WTC11 (cell line): ENCODE data around the gene CDCA7. TPM values are rescaled to one million over a fixed set of nuclear protein-coding genes. Genes with fewer than 3 reads are reported as not detected.

ENCODE experiments used
- ATAC-seq: fragments of 200-7000 bp; cut with Tn5 transposase; 2 replicates; pipeline ENCODE4 v1.10.0; 2021; ENCODE audit warnings: mild to moderate bottlenecking, moderate library complexity
- CTCF ChIA-PET: fragments of 300-600 bp; sonication (Branson Sonifier 250); formaldehyde crosslinking; loops from one replicate; lab custom pipeline; 2021; ENCODE audit warnings: antibody characterized with exemption; lab: Charles Lee
- POLR2A ChIA-PET: fragments of 350-600 bp; sonication (Branson Sonifier 250); formaldehyde crosslinking; loops from one replicate; lab custom pipeline; 2021; ENCODE audit warnings: antibody characterized with exemption; lab: Charles Lee
- DNase-seq: peaks from one replicate; pipeline ENCODE4 v3.0.0; 2021; ENCODE audit warnings: low spot score
- H3K27ac Mint-ChIP-seq: 2 replicates; pipeline ENCODE4 v1.8.0; 2021; ENCODE audit warnings: mixed read lengths
- H3K27me3 Mint-ChIP-seq: 2 replicates; pipeline ENCODE4 v1.8.0; 2021; ENCODE audit warnings: low read depth, mild to moderate bottlenecking, moderate library complexity, mixed read lengths
- H3K36me3 Mint-ChIP-seq: 2 replicates; pipeline ENCODE4 v1.8.0; 2021; ENCODE audit warnings: mixed read lengths
- H3K4me1 Mint-ChIP-seq: 2 replicates; pipeline ENCODE4 v1.8.0; 2022; ENCODE audit warnings: mixed read lengths
- H3K4me3 Mint-ChIP-seq: 2 replicates; pipeline ENCODE4 v1.8.0; 2021; ENCODE audit warnings: mild to moderate bottlenecking, moderate library complexity, mixed read lengths
- H3K9me3 Mint-ChIP-seq: 2 replicates; pipeline ENCODE4 v1.8.0; 2021; ENCODE audit warnings: mixed read lengths
- CREB1 ChIP-seq: sonication (generic); formaldehyde crosslinking; IDR thresholded peaks from 2 replicates; pipeline ENCODE4 v1.8.0; 2023; ENCODE audit warnings: mild to moderate bottlenecking, missing genetic modification reagents
- ESRRA ChIP-seq: sonication (generic); formaldehyde crosslinking; IDR thresholded peaks from 2 replicates; pipeline ENCODE4 v1.8.1; 2022; ENCODE audit warnings: mild to moderate bottlenecking, missing genetic modification reagents, borderline replicate concordance
- GABPB1 ChIP-seq: sonication (generic); formaldehyde crosslinking; IDR thresholded peaks from 2 replicates; pipeline ENCODE4 v1.8.1; 2023; ENCODE audit warnings: mild to moderate bottlenecking, missing genetic modification reagents
- HMGA2 ChIP-seq: fragments of 250-450 bp; sonication (Bioruptor Pico); IDR thresholded peaks from 2 replicates; pipeline ENCODE4 v1.4.0; 2021; ENCODE audit warnings: mild to moderate bottlenecking, moderate library complexity
- JAZF1 ChIP-seq: fragments of 250-450 bp; sonication (Bioruptor Pico); IDR thresholded peaks from 2 replicates; pipeline ENCODE4 v1.9.0; 2021; ENCODE audit warnings: moderate library complexity, mild to moderate bottlenecking, inconsistent platforms
- JUN ChIP-seq: sonication (generic); formaldehyde crosslinking; IDR thresholded peaks from 2 replicates; pipeline ENCODE4 v1.8.0; 2023; ENCODE audit warnings: mild to moderate bottlenecking, missing genetic modification reagents
- MXD4 ChIP-seq: fragments of 250-450 bp; sonication (Bioruptor Pico); IDR thresholded peaks from 2 replicates; pipeline ENCODE4 v1.8.0; 2021; ENCODE audit warnings: mild to moderate bottlenecking, moderate library complexity, borderline replicate concordance
- NR2C2 ChIP-seq: sonication (generic); formaldehyde crosslinking; IDR thresholded peaks from 2 replicates; pipeline ENCODE4 v1.8.0; 2022; ENCODE audit warnings: mild to moderate bottlenecking, missing genetic modification reagents
- NR3C1 ChIP-seq: sonication (generic); formaldehyde crosslinking; conservative IDR thresholded peaks from 2 replicates; pipeline ENCODE4 v1.8.1; 2023; ENCODE audit warnings: low read depth, mild to moderate bottlenecking, missing genetic modification reagents
- ZNF232 ChIP-seq: sonication (generic); formaldehyde crosslinking; IDR thresholded peaks from 2 replicates; pipeline ENCODE4 v1.8.0; 2022; ENCODE audit warnings: mild to moderate bottlenecking, missing genetic modification reagents
- ZNF317 ChIP-seq: sonication (generic); formaldehyde crosslinking; IDR thresholded peaks from 2 replicates; pipeline ENCODE4 v1.8.1; 2023; ENCODE audit warnings: low read depth, mild to moderate bottlenecking, moderate library complexity, missing genetic modification reagents, borderline replicate concordance
- ZNF423 ChIP-seq: fragments of 250-450 bp; sonication (Bioruptor Pico); IDR thresholded peaks from 2 replicates; pipeline ENCODE4 v2.1.2; 2022; ENCODE audit warnings: mild to moderate bottlenecking, moderate library complexity
- total RNA-seq: library from RNA; stranded (reverse); gene quantifications from 3 replicates; pipeline ENCODE4 v1.2.3, GENCODE V29; 2021
- TF ChIP-seq, protein P1 (sequence below): sonication (generic); formaldehyde crosslinking; IDR thresholded peaks from 2 replicates; pipeline ENCODE4 v1.8.1; 2023; ENCODE audit warnings: mild to moderate bottlenecking, missing genetic modification reagents, moderate library complexity
- TF ChIP-seq, protein P2 (sequence below): sonication (generic); formaldehyde crosslinking; IDR thresholded peaks from 2 replicates; pipeline ENCODE4 v1.8.0; 2023; ENCODE audit warnings: mild to moderate bottlenecking, missing genetic modification reagents
- TF ChIP-seq, protein P3 (sequence below): sonication (generic); formaldehyde crosslinking; IDR thresholded peaks from 2 replicates; pipeline ENCODE4 v1.8.0; 2022; ENCODE audit warnings: mild to moderate bottlenecking, missing genetic modification reagents
- TF ChIP-seq, protein P4 (sequence below): sonication (generic); formaldehyde crosslinking; IDR thresholded peaks from 2 replicates; pipeline ENCODE4 v1.8.0; 2022; ENCODE audit warnings: mild to moderate bottlenecking, missing genetic modification reagents
- TF ChIP-seq, protein P5 (sequence below): sonication (generic); formaldehyde crosslinking; IDR thresholded peaks from 2 replicates; pipeline ENCODE4 v1.8.1; 2023; ENCODE audit warnings: mild to moderate bottlenecking, missing genetic modification reagents, moderate library complexity
- TF ChIP-seq, protein P6 (sequence below): sonication (generic); formaldehyde crosslinking; IDR thresholded peaks from 2 replicates; pipeline ENCODE4 v1.8.0; 2023; ENCODE audit warnings: missing genetic modification reagents, mild to moderate bottlenecking, borderline replicate concordance
- TF ChIP-seq, protein P7 (sequence below): sonication (generic); formaldehyde crosslinking; IDR thresholded peaks from 2 replicates; pipeline ENCODE4 v1.8.0; 2022; ENCODE audit warnings: mild to moderate bottlenecking, missing genetic modification reagents

CDCA7 gene
- total RNA-seq, 1 experiment from 2014 or later, result 79.7 TPM

DNA sequence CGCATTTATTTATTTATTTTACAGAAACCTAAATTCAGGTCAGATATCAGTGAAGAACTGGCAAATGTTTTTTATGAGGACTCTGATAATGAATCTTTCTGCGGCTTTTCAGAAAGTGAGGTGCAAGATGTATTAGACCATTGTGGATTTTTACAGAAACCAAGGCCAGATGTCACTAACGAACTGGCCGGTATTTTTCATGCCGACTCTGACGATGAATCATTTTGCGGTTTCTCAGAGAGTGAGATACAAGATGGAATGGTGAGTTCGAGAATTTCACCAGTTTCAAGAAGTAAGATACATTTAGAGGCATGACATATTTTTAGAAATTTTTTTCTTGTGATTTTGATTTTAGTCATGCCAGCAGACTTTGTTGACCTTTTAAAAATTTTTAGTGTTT lies 4.6 kb downstream of the CDCA7 start (continued):
- TF ChIP-seq, protein P1, sequence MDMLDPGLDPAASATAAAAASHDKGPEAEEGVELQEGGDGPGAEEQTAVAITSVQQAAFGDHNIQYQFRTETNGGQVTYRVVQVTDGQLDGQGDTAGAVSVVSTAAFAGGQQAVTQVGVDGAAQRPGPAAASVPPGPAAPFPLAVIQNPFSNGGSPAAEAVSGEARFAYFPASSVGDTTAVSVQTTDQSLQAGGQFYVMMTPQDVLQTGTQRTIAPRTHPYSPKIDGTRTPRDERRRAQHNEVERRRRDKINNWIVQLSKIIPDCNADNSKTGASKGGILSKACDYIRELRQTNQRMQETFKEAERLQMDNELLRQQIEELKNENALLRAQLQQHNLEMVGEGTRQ (CRISPR knock-in tag), result no peak
- TF ChIP-seq ZNF232 (no peak), CREB1 (CRISPR knock-in tag) (no peak), ESRRA (CRISPR knock-in tag) (no peak), NR2C2 (CRISPR knock-in tag) (no peak)
- TF ChIP-seq, protein P2, sequence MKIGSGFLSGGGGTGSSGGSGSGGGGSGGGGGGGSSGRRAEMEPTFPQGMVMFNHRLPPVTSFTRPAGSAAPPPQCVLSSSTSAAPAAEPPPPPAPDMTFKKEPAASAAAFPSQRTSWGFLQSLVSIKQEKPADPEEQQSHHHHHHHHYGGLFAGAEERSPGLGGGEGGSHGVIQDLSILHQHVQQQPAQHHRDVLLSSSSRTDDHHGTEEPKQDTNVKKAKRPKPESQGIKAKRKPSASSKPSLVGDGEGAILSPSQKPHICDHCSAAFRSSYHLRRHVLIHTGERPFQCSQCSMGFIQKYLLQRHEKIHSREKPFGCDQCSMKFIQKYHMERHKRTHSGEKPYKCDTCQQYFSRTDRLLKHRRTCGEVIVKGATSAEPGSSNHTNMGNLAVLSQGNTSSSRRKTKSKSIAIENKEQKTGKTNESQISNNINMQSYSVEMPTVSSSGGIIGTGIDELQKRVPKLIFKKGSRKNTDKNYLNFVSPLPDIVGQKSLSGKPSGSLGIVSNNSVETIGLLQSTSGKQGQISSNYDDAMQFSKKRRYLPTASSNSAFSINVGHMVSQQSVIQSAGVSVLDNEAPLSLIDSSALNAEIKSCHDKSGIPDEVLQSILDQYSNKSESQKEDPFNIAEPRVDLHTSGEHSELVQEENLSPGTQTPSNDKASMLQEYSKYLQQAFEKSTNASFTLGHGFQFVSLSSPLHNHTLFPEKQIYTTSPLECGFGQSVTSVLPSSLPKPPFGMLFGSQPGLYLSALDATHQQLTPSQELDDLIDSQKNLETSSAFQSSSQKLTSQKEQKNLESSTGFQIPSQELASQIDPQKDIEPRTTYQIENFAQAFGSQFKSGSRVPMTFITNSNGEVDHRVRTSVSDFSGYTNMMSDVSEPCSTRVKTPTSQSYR (CRISPR knock-in tag), result no peak
- TF ChIP-seq, protein P3, sequence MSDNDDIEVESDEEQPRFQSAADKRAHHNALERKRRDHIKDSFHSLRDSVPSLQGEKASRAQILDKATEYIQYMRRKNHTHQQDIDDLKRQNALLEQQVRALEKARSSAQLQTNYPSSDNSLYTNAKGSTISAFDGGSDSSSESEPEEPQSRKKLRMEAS, result no peak

DNA sequence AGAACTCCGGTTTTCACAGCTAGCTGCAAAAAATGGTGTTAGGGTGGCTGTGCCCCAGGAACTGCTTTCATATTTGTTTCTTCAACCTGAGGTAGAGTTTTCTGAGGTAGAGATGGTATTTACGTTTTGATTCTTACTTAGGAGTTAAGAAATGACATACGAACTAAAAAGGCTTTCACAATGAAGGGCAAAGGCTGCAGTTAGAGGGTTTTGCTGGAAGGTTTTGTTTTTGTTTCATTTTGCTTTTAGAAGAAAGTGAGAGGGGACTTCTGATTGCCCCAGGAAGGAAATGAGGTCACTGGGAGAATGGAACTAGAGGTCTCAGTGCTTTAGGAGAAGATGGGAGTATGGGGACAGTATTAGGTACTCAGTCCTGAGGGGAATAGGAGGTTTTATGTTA lies 15.5 kb downstream of the CDCA7 start:
- ATAC-seq (no peak), DNase-seq (no peak)
- POLR2A ChIA-PET, result no interaction called here
- Mint-ChIP-seq H3K4me1 (peaks cover 10% of the 10 kb centered on the region), H3K9me3 (no peaks in the 10 kb centered on the region), H3K4me3 (no peak overlapping the region), H3K27me3 (no peaks in the 10 kb centered on the region), H3K36me3 (peaks cover 58% of the 10 kb centered on the region), H3K27ac (peak overlapping the region; percentile 87)
- no peak for TF ChIP-seq JUN (CRISPR knock-in tag)
- peak; percentile 26; the same call in 1 of the 2 replicates for TF ChIP-seq ZNF317 (CRISPR knock-in tag)
- CTCF ChIA-PET, result no interaction called here

DNA sequence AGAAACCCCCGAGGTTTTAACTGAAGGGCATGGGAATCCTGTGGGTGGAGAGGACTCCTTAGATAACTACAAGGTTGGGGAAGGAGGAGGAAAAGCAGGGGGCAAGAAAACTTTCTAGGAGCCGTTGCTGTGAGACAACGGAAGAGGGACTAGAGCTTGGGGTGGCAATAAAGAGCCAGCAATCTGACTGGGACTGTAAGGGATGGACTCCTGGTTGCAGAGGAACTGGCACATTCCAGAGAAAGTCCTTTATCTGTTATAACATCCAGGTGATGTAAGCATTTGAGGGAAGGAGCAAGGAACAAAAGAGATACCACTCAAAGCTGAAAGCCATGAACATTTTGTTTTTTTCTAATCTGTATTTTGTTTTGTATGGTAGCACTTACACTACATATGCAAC lies 16.4 kb downstream of the CDCA7 start:
- Mint-ChIP-seq H3K36me3 (peaks cover 50% of the 10 kb centered on the region), H3K9me3 (no peaks in the 10 kb centered on the region)
- ATAC-seq, result peak; percentile 64
- TF ChIP-seq, protein P4, sequence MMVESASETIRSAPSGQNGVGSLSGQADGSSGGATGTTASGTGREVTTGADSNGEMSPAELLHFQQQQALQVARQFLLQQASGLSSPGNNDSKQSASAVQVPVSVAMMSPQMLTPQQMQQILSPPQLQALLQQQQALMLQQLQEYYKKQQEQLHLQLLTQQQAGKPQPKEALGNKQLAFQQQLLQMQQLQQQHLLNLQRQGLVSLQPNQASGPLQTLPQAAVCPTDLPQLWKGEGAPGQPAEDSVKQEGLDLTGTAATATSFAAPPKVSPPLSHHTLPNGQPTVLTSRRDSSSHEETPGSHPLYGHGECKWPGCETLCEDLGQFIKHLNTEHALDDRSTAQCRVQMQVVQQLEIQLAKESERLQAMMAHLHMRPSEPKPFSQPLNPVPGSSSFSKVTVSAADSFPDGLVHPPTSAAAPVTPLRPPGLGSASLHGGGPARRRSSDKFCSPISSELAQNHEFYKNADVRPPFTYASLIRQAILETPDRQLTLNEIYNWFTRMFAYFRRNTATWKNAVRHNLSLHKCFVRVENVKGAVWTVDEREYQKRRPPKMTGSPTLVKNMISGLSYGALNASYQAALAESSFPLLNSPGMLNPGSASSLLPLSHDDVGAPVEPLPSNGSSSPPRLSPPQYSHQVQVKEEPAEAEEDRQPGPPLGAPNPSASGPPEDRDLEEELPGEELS, result no peak
- TF ChIP-seq ZNF232, result no peak
- TF ChIP-seq, protein P5, sequence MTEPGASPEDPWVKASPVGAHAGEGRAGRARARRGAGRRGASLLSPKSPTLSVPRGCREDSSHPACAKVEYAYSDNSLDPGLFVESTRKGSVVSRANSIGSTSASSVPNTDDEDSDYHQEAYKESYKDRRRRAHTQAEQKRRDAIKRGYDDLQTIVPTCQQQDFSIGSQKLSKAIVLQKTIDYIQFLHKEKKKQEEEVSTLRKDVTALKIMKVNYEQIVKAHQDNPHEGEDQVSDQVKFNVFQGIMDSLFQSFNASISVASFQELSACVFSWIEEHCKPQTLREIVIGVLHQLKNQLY, result no peak
- no peak for TF ChIP-seq JUN (CRISPR knock-in tag)
- no peak for TF ChIP-seq HMGA2
- TF ChIP-seq, protein P6, sequence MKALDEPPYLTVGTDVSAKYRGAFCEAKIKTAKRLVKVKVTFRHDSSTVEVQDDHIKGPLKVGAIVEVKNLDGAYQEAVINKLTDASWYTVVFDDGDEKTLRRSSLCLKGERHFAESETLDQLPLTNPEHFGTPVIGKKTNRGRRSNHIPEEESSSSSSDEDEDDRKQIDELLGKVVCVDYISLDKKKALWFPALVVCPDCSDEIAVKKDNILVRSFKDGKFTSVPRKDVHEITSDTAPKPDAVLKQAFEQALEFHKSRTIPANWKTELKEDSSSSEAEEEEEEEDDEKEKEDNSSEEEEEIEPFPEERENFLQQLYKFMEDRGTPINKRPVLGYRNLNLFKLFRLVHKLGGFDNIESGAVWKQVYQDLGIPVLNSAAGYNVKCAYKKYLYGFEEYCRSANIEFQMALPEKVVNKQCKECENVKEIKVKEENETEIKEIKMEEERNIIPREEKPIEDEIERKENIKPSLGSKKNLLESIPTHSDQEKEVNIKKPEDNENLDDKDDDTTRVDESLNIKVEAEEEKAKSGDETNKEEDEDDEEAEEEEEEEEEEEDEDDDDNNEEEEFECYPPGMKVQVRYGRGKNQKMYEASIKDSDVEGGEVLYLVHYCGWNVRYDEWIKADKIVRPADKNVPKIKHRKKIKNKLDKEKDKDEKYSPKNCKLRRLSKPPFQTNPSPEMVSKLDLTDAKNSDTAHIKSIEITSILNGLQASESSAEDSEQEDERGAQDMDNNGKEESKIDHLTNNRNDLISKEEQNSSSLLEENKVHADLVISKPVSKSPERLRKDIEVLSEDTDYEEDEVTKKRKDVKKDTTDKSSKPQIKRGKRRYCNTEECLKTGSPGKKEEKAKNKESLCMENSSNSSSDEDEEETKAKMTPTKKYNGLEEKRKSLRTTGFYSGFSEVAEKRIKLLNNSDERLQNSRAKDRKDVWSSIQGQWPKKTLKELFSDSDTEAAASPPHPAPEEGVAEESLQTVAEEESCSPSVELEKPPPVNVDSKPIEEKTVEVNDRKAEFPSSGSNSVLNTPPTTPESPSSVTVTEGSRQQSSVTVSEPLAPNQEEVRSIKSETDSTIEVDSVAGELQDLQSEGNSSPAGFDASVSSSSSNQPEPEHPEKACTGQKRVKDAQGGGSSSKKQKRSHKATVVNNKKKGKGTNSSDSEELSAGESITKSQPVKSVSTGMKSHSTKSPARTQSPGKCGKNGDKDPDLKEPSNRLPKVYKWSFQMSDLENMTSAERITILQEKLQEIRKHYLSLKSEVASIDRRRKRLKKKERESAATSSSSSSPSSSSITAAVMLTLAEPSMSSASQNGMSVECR (CRISPR knock-in tag), result no peak
- TF ChIP-seq NR3C1 (CRISPR knock-in tag), result no peak
- TF ChIP-seq, protein P7, sequence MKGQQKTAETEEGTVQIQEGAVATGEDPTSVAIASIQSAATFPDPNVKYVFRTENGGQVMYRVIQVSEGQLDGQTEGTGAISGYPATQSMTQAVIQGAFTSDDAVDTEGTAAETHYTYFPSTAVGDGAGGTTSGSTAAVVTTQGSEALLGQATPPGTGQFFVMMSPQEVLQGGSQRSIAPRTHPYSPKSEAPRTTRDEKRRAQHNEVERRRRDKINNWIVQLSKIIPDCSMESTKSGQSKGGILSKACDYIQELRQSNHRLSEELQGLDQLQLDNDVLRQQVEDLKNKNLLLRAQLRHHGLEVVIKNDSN (CRISPR knock-in tag), result no peak
- TF ChIP-seq MXD4, result no peak
- TF ChIP-seq ZNF423, result no peak
- TF ChIP-seq JAZF1, result no peak
- TF ChIP-seq GABPB1 (CRISPR knock-in tag), result no peak
- TF ChIP-seq, protein P1 (CRISPR knock-in tag), result no peak

More for the DNA sequence above, 16.4 kb downstream of the CDCA7 start:
- H3K4me3 Mint-ChIP-seq, result no peak overlapping the region
- H3K27me3 Mint-ChIP-seq, result no peaks in the 10 kb centered on the region
- peak overlapping the region; percentile 87 for H3K27ac Mint-ChIP-seq
- POLR2A ChIA-PET, result no interaction called here
- CTCF ChIA-PET, result no interaction called here
- peaks cover 10% of the 10 kb centered on the region for H3K4me1 Mint-ChIP-seq
- DNase-seq, result no peak
